ENCODE data around the gene SMG9.

The SMG9 gene

DNA sequence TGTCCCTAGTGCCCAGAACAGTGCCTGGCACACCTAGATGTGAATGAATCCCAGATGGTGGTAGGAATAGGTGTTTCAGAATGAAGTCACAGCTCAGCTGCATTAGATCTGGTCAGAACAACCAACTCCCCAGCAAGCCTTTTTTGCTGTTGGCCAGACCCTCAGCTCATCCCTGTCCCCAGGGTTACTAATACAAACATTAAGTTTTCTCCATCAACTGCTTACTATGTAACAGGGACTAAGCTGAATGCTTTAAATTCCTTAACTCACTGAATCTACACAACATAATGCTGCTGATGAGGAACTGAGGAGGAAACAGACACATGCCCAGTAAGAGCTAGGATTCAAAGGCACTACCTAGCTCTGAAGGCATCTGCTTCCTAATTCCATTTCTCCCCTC, 18.8 kb downstream of the SMG9 start:
- DNase-seq: no peak
- no peak overlapping the region for H3K4me3 ChIP-seq
- no peaks in the 10 kb centered on the region for H3K9me3 ChIP-seq
- no peaks in the 10 kb centered on the region for H3K27me3 ChIP-seq
- no peaks in the 10 kb centered on the region for H3K4me1 ChIP-seq
- H3K27ac ChIP-seq: no peak overlapping the region
- intact Hi-C loops (cut with DNase I; ENCODE audit: low total_unique reads): no loop called here
- peaks cover 68 to 99% (median 88%) of the 10 kb centered on the region in 3 donors for H3K36me3 ChIP-seq
- TF ChIP-seq, protein P1, sequence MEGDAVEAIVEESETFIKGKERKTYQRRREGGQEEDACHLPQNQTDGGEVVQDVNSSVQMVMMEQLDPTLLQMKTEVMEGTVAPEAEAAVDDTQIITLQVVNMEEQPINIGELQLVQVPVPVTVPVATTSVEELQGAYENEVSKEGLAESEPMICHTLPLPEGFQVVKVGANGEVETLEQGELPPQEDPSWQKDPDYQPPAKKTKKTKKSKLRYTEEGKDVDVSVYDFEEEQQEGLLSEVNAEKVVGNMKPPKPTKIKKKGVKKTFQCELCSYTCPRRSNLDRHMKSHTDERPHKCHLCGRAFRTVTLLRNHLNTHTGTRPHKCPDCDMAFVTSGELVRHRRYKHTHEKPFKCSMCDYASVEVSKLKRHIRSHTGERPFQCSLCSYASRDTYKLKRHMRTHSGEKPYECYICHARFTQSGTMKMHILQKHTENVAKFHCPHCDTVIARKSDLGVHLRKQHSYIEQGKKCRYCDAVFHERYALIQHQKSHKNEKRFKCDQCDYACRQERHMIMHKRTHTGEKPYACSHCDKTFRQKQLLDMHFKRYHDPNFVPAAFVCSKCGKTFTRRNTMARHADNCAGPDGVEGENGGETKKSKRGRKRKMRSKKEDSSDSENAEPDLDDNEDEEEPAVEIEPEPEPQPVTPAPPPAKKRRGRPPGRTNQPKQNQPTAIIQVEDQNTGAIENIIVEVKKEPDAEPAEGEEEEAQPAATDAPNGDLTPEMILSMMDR (IDR thresholded peaks at IDR 0.05): no peak

DNA sequence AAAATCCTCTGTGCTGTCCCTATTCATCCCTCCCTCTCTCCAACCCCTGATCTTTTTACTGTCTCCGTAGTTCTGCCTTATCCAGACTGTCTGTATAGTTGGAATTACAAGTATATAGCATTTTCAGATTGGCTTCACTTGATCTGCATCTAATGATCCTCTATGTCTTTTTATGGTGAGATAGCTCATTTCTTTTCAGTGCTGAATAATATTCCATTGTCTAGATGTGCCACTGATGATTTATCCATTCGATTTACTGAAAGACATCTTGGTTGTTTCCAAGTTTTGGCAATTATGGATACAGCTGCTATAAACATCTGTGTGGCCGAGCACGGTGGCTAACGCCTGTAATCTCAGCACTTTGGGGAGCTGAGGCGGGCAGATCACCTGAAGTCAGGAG, 19.7 kb downstream of the SMG9 start:
- no peak overlapping the region for H3K4me3 ChIP-seq
- H3K27me3 ChIP-seq: no peaks in the 10 kb centered on the region
- H3K36me3 ChIP-seq: peaks cover 64 to 99% (median 88%) of the 10 kb centered on the region in 3 donors
- no peaks in the 10 kb centered on the region for H3K4me1 ChIP-seq
- intact Hi-C loops (cut with DNase I; ENCODE audit: low total_unique reads): no loop called here
- no peak overlapping the region for H3K27ac ChIP-seq
- no peaks in the 10 kb centered on the region for H3K9me3 ChIP-seq
- no peak for DNase-seq
- TF ChIP-seq, protein P1 (IDR thresholded peaks at IDR 0.05): no peak

DNA sequence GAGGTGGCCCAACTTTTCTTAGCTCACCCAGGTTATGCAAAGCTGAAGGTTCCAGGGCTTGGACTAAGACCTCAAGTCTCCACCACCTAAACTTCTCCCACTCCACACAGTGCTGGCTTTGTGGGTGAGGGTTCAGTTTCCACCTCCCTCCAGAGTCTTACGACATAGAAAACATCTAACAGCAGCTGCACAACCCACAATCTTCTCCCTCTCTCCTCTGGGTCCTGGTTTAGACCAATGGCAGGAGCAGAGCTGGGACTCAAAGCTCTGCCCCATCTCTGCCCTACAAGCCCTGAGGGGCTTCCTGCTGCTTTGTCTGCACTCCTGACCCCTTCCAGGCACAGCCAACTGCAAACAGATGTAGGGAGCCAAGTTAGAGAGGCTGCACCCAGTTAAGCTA, 22.9 kb downstream of the SMG9 start:
- no peak overlapping the region for H3K27ac ChIP-seq
- H3K9me3 ChIP-seq: no peaks in the 10 kb centered on the region

DNA sequence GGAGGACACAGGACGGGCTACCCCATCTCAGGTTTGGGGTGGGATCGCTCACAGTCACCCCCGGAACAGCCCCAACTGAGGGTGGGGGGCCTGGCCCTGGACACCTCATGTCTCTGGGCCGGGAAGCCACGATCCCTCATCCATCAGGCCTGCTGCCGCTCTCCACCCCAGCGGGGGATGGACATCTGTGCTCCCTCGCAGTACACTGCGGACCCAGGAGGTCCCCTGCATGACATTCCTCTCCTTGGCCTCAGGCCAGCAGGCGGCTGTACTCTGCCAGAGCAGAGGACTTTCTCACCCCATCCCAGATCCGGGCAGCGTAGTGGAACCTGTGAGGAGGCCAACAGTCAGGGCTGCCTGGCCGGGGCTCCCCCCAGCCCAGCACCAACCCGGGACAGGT, 23.4 kb downstream of the SMG9 start:
- Histone ChIP-seq H3K4me1 (no peaks in the 10 kb centered on the region), H3K36me3 (peaks cover 45 to 84% (median 75%) of the 10 kb centered on the region in 3 donors), H3K27me3 (no peaks in the 10 kb centered on the region), H3K4me3 (no peak overlapping the region), H3K9me3 (no peaks in the 10 kb centered on the region), H3K27ac (no peak overlapping the region)
- DNase-seq: no peak
- TF ChIP-seq, protein P1 (IDR thresholded peaks at IDR 0.05): no peak
- intact Hi-C loops (cut with DNase I; ENCODE audit: low total_unique reads): no loop called here

More for the DNA sequence above, 22.9 kb downstream of the SMG9 start:
- Histone ChIP-seq H3K36me3 (peaks cover 50 to 89% (median 80%) of the 10 kb centered on the region in 3 donors), H3K4me3 (no peak overlapping the region), H3K27me3 (no peaks in the 10 kb centered on the region), H3K4me1 (no peaks in the 10 kb centered on the region)
- intact Hi-C loops (cut with DNase I; ENCODE audit: low total_unique reads): no loop called here
- no peak for DNase-seq
- TF ChIP-seq, protein P1 (IDR thresholded peaks at IDR 0.05): no peak

DNA sequence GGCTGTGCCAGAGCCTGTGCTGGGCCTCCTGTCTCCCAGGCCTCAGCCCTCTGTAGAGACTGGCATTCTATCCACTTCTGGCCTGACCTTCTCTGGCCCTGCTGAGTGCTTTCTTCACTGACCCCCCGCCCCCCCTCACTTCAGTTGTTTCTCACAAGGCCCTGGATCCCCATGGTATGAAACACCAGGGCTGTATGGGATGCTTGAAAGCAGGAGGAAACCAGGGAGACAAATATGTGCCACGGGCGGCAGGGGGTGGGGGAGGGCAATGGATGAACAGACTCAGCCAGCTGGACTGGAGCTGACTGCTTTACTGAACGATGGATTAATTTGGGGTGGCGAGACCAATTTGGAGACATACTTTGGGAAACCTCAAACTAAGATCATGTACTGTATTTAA, 24.8 kb downstream of the SMG9 start:
- DNase-seq: no peak
- Histone ChIP-seq H3K36me3 (peaks cover 41 to 70% (median 69%) of the 10 kb centered on the region in 3 donors), H3K9me3 (no peaks in the 10 kb centered on the region), H3K27me3 (no peaks in the 10 kb centered on the region), H3K27ac (no peak overlapping the region), H3K4me3 (no peak overlapping the region), H3K4me1 (no peaks in the 10 kb centered on the region)
- intact Hi-C loops (cut with DNase I; ENCODE audit: low total_unique reads): no loop called here
- TF ChIP-seq, protein P1 (IDR thresholded peaks at IDR 0.05): no peak

DNA sequence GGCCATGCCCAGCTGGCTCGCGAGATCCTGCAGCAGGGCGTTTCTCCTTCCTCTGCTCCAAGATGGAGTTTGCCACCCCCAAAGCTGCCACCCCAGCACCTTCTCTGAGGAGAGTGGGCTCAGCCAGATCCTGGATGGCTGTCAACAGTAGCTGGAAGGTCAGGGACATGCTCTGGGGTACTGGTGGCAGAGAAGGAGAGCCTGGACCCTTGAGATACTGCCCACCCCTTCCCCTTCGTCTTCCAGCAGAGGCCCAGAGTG, 27.2 kb downstream of the SMG9 start:
- no peaks in the 10 kb centered on the region for H3K9me3 ChIP-seq
- H3K36me3 ChIP-seq: peaks cover 30 to 47% (median 46%) of the 10 kb centered on the region in 3 donors
- intact Hi-C loops (cut with DNase I; ENCODE audit: low total_unique reads): no loop called here
- peaks cover 0 to 3% of the 10 kb centered on the region in 2 donors for H3K27me3 ChIP-seq
- no peak overlapping the region for H3K27ac ChIP-seq
- no peak overlapping the region for H3K4me3 ChIP-seq
- TF ChIP-seq, protein P1 (IDR thresholded peaks at IDR 0.05): no peak
- H3K4me1 ChIP-seq: no peaks in the 10 kb centered on the region
- DNase-seq: no peak

Data from tibial artery (tissue), 4 donors.